SK-N-SH (cell line): ENCODE measurements around the gene PSMG3.

ENCODE experiments used
- CTCF ChIP-seq: fragments of 200-600 bp; sonication (generic); IDR thresholded peaks from 2 replicates; pipeline ENCODE4 v1.6.1; 2017; ENCODE audit warnings: antibody characterized with exemption, mild to moderate bottlenecking, moderate library complexity
- EP300 ChIP-seq, 2 experiments: IDR thresholded peaks; 2 replicates each; pipeline versions ENCODE4 v1.4.0 to v1.6.1; 2012; ENCODE audit warnings: borderline replicate concordance in 1 of 2, low read depth in 1 of 2, low read length in 1 of 2
- FOXM1 ChIP-seq: IDR thresholded peaks from 2 replicates; pipeline ENCODE4 v1.4.0; 2012; ENCODE audit warnings: low read depth, mild to moderate bottlenecking
- JUND ChIP-seq: IDR thresholded peaks from 2 replicates; pipeline ENCODE4 v1.4.0; 2012
- MAX ChIP-seq: IDR thresholded peaks from 2 replicates; pipeline ENCODE4 v1.4.0; 2012; ENCODE audit warnings: low read depth
- MXI1 ChIP-seq: IDR thresholded peaks from 2 replicates; pipeline ENCODE4 v1.6.1; 2012; ENCODE audit warnings: mild to moderate bottlenecking, low read depth, low read length, improper control_type of control experiment
- PBX3 ChIP-seq: IDR thresholded peaks from 2 replicates; pipeline ENCODE4; 2012
- POLR2AphosphoS5 ChIP-seq: IDR thresholded peaks from 2 replicates; pipeline ENCODE4 v1.6.1; 2012; ENCODE audit warnings: low read depth, low read length
- RAD21 ChIP-seq: IDR thresholded peaks from 2 replicates; pipeline ENCODE4 v1.6.1; 2012; ENCODE audit warnings: mild to moderate bottlenecking, low read length
- REST ChIP-seq: IDR thresholded peaks from 2 replicates; pipeline ENCODE4 v1.6.1; 2012; ENCODE audit warnings: mild to moderate bottlenecking, low read depth, low read length, moderate library complexity
- TCF12 ChIP-seq: IDR thresholded peaks from 2 replicates; pipeline ENCODE4 v1.4.0; 2012
- USF2 ChIP-seq: fragments of 150-350 bp; IDR thresholded peaks from 2 replicates; pipeline ENCODE4 v1.6.1; 2017; ENCODE audit warnings: antibody characterized with exemption, low read length, low read depth, borderline replicate concordance
- ZBTB33 ChIP-seq: IDR thresholded peaks from 2 replicates; pipeline ENCODE4 v1.4.0; 2012; ENCODE audit warnings: low read depth, borderline replicate concordance

- TF ChIP-seq PBX3 (no peak), POLR2AphosphoS5 (no peak), TCF12 (no peak), RAD21 (no peak), CTCF (no peak), REST (no peak), MXI1 (no peak), USF2 (no peak), JUND (no peak), FOXM1 (no peak), ZBTB33 (no peak), EP300 (IDR thresholded peaks at IDR 0.05; ENCODE audit: borderline replicate concordance in 1 of 2, low read depth in 1 of 2, low read length in 1 of 2) (no peak), MAX (no peak)
These were observed 22.7 kb downstream of the PSMG3 start for GRCh38 chr7:1546909-1547776.
